ENCODE measurements around the gene DMXL1.

- no peak for TF ChIP-seq SUZ12 (IDR thresholded peaks at IDR 0.05; ENCODE audit: extremely low read depth, insufficient read depth, insufficient read length)
- no peak for TF ChIP-seq YY1 (IDR thresholded peaks at IDR 0.05; ENCODE audit: insufficient read depth, insufficient read length)
- TF ChIP-seq ZNF274 (IDR thresholded peaks at IDR 0.05; ENCODE audit: low read depth, low read length), result no peak
These were observed 129.9 kb downstream of the DMXL1 start for GRCh38 chr5:119200795-119201194.

Data from NT2/D1 (cell line).